GM12878 (cell line): ENCODE measurements around the gene MGAT5. TPM values are rescaled to one million over a fixed set of nuclear protein-coding genes. Genes with fewer than 3 reads are reported as not detected.

Experiments
- HDAC2 ChIP-seq: fragments of 200-600 bp; sonication (generic); IDR thresholded peaks from 2 replicates; pipeline ENCODE4 v1.6.1; 2017
- HSF1 ChIP-seq: fragments of 150-350 bp; IDR thresholded peaks from 2 replicates; pipeline ENCODE4 v1.6.1; 2014; ENCODE audit warnings: mild to moderate bottlenecking, low read depth, low read length
- IRF4 ChIP-seq: IDR thresholded peaks from 2 replicates; pipeline ENCODE4 v1.6.1; 2011; ENCODE audit warnings: low read depth, low read length
- KLF5 ChIP-seq: fragments of 450-650 bp; IDR thresholded peaks from 2 replicates; pipeline ENCODE4 v1.6.1; 2014; ENCODE audit warnings: mild to moderate bottlenecking; ENCODE audit not compliant: partially characterized antibody
- LARP7 ChIP-seq: fragments of 450-650 bp; IDR thresholded peaks from 2 replicates; pipeline ENCODE4 v1.6.1; 2017; ENCODE audit warnings: mild to moderate bottlenecking
- POLR2AphosphoS5 ChIP-seq: IDR thresholded peaks from 2 replicates; pipeline ENCODE4 v1.6.1; 2011; ENCODE audit warnings: mild to moderate bottlenecking, low read length, inconsistent platforms
- POU2F2 ChIP-seq: IDR thresholded peaks from 3 replicates; pipeline ENCODE4 v1.6.1; 2011; ENCODE audit warnings: low read depth, mild to moderate bottlenecking, low read length, borderline replicate concordance
- SIX5 ChIP-seq: IDR thresholded peaks from 2 replicates; pipeline ENCODE4 v1.6.1; 2011; ENCODE audit warnings: mild to moderate bottlenecking, low read depth, low read length, moderate library complexity; ENCODE audit not compliant: severe bottlenecking
- SP1 ChIP-seq: IDR thresholded peaks from one replicate; pipeline ENCODE4 v1.6.1; 2011; ENCODE audit warnings: low read depth, low read length
- SRF ChIP-seq, 2 experiments: IDR thresholded peaks; 2 replicates each; pipeline ENCODE4 v1.6.1; 2011; ENCODE audit warnings: low read depth in 2 of 2, low read length in 2 of 2, mild to moderate bottlenecking in 1 of 2, moderate library complexity in 1 of 2
- polyA plus RNA-seq, 11 experiments: library from polyadenylated mRNA; depleted of rRNA in 4 of 11; unstranded in 6 of 11; stranded (reverse) in 5 of 11; fragments of >200 nt; fragmentation: Nextera tagmentation in 4 of 11; fragmentation: Illumina TruSeq in 1 of 11; extraction: Ambion mirVana in 4 of 11; extraction: Trizol in 1 of 11; gene quantifications; 1 replicate in 1 of 11; 2 replicates in 10 of 11; pipeline versions ENCODE4 v1.2.1 to v1.2.3, GENCODE V29; 2011 to 2016; ENCODE audit warnings: inconsistent platforms in 2 of 11, missing spikeins in 2 of 11, low read depth in 1 of 11
- total RNA-seq, 4 experiments: library from RNA; depleted of rRNA in 3 of 4; stranded (reverse); fragments of >200 nt in 3 of 4; fragmentation: Illumina TruSeq in 1 of 4; extraction: Trizol in 1 of 4; gene quantifications; 2 replicates each; pipeline versions ENCODE4 v1.2.1 to v1.2.3, GENCODE V29; 2013 to 2021
- TF ChIP-seq, protein P1 (sequence below): fragments of 450-650 bp; IDR thresholded peaks from 2 replicates; pipeline ENCODE4 v1.6.1; 2018; ENCODE audit warnings: mild to moderate bottlenecking, low read depth, moderate library complexity; ENCODE audit not compliant: partially characterized antibody
- TF ChIP-seq, protein P2 (sequence below): IDR thresholded peaks from 2 replicates; pipeline ENCODE4 v1.6.1; 2011; ENCODE audit warnings: low read depth, mild to moderate bottlenecking, low read length, moderate library complexity, borderline replicate concordance; ENCODE audit errors: extremely low read depth

Gene MGAT5
- total and polyA plus RNA-seq, 10 of the 15 experiments (the other 5 are each of a cell fraction or from before 2014, with no cell fraction given): 4.9 to 104 (median 36.2) TPM

DNA sequence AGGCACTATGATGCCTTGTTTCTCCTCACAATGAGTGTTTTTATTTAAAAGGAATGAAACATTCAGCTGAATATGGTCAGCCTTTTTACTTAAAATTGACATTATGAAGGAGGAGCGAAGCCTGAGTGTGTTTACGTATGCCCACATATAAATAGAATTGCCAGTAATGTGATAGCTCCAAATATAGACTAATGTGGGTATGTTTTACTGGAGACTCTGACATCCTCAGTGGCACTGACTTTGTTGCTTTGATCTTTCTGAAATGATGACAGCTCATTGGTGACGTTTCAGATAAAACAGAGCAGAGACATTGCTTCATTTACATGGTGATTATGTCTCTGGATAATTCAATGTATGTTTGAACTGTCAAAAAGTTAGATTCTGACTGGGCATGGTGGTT, 167.0 kb downstream of the MGAT5 start (continued):
- TF ChIP-seq, protein P1, sequence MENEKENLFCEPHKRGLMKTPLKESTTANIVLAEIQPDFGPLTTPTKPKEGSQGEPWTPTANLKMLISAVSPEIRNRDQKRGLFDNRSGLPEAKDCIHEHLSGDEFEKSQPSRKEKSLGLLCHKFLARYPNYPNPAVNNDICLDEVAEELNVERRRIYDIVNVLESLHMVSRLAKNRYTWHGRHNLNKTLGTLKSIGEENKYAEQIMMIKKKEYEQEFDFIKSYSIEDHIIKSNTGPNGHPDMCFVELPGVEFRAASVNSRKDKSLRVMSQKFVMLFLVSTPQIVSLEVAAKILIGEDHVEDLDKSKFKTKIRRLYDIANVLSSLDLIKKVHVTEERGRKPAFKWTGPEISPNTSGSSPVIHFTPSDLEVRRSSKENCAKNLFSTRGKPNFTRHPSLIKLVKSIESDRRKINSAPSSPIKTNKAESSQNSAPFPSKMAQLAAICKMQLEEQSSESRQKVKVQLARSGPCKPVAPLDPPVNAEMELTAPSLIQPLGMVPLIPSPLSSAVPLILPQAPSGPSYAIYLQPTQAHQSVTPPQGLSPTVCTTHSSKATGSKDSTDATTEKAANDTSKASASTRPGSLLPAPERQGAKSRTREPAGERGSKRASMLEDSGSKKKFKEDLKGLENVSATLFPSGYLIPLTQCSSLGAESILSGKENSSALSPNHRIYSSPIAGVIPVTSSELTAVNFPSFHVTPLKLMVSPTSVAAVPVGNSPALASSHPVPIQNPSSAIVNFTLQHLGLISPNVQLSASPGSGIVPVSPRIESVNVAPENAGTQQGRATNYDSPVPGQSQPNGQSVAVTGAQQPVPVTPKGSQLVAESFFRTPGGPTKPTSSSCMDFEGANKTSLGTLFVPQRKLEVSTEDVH: no peak
- no peak for TF ChIP-seq POLR2AphosphoS5
- no peak for TF ChIP-seq SP1
- no peak for TF ChIP-seq LARP7
- no peak for TF ChIP-seq SRF (IDR thresholded peaks at IDR 0.05; ENCODE audit: low read depth in 2 of 2, low read length in 2 of 2)
- no peak for TF ChIP-seq HDAC2
- no peak for TF ChIP-seq KLF5
- no peak for TF ChIP-seq HSF1
- TF ChIP-seq IRF4: no peak
- TF ChIP-seq, protein P2, sequence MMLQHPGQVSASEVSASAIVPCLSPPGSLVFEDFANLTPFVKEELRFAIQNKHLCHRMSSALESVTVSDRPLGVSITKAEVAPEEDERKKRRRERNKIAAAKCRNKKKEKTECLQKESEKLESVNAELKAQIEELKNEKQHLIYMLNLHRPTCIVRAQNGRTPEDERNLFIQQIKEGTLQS: no peak
- no peak for TF ChIP-seq POU2F2
- no peak for TF ChIP-seq SIX5
